Loucy (cell line): ENCODE data around the gene LMOD1.

ENCODE experiments used
- CTCF ChIP-seq: fragments of 200-600 bp; sonication (generic); conservative IDR thresholded peaks from 2 replicates; pipeline ENCODE4 v1.5.1; 2014; ENCODE audit warnings: mild to moderate bottlenecking, antibody characterized with exemption, low read length
- EZH2phosphoT487 ChIP-seq: fragments of 200-600 bp; IDR thresholded peaks from 2 replicates; pipeline ENCODE4 v1.6.1; 2018; ENCODE audit warnings: antibody characterized with exemption, mild to moderate bottlenecking, moderate library complexity, borderline replicate concordance

GRCh38 chr1:201851949-201852348, 94.4 kb downstream of the LMOD1 start:
- TF ChIP-seq CTCF (no peak), EZH2phosphoT487 (no peak)
